CD4-positive, alpha-beta T cell treated with Interleukin-17A for 1 hour (primary cell): ENCODE data around the gene SLIT3.

Source experiments
- DNase-seq: peaks from one replicate; pipeline ENCODE4 v3.0.0-alpha.2; 2020

The SLIT3 gene

GRCh38 chr5:168813184-168813968 lies 487.6 kb downstream of the SLIT3 start:
- no peak for DNase-seq

GRCh38 chr5:168810641-168811040 lies 490.3 kb downstream of the SLIT3 start:
- no peak for DNase-seq

GRCh38 chr5:168809218-168809617 lies 491.7 kb downstream of the SLIT3 start:
- no peak for DNase-seq

- no peak for DNase-seq
Measured at GRCh38 chr5:168808051-168808616, 492.8 kb downstream of the SLIT3 start.

GRCh38 chr5:168807287-168807686 lies 493.7 kb downstream of the SLIT3 start:
- no peak for DNase-seq

GRCh38 chr5:168803541-168803940 lies 497.4 kb downstream of the SLIT3 start:
- no peak for DNase-seq

- no peak for DNase-seq
Measured at GRCh38 chr5:168802337-168802736, 498.6 kb downstream of the SLIT3 start.

GRCh38 chr5:168801567-168801966 lies 499.4 kb downstream of the SLIT3 start:
- no peak for DNase-seq

GRCh38 chr5:168800701-168801100 lies 500.2 kb downstream of the SLIT3 start:
- DNase-seq = no peak

- no peak for DNase-seq
Measured at GRCh38 chr5:168798065-168799023, 502.6 kb downstream of the SLIT3 start.

GRCh38 chr5:168796593-168797580 lies 504.1 kb downstream of the SLIT3 start:
- no peak for DNase-seq

GRCh38 chr5:168796000-168796399 lies 504.9 kb downstream of the SLIT3 start:
- DNase-seq = no peak

GRCh38 chr5:168793841-168794837 lies 506.8 kb downstream of the SLIT3 start:
- no peak for DNase-seq

- no peak for DNase-seq
Measured at GRCh38 chr5:168792678-168793077, 508.3 kb downstream of the SLIT3 start.

GRCh38 chr5:168790671-168791250 lies 510.2 kb downstream of the SLIT3 start:
- DNase-seq = no peak

GRCh38 chr5:168790002-168790635 lies 510.8 kb downstream of the SLIT3 start:
- DNase-seq = no peak

GRCh38 chr5:168788786-168789185 lies 512.2 kb downstream of the SLIT3 start:
- no peak for DNase-seq

GRCh38 chr5:168788107-168788506 lies 512.8 kb downstream of the SLIT3 start:
- DNase-seq = no peak

- DNase-seq = no peak
Measured at GRCh38 chr5:168786147-168786546, 514.8 kb downstream of the SLIT3 start.

- DNase-seq = no peak
Measured at GRCh38 chr5:168784454-168784853, 516.5 kb downstream of the SLIT3 start.
